ENCODE results near the gene SPATA2.

Gene SPATA2

DNA sequence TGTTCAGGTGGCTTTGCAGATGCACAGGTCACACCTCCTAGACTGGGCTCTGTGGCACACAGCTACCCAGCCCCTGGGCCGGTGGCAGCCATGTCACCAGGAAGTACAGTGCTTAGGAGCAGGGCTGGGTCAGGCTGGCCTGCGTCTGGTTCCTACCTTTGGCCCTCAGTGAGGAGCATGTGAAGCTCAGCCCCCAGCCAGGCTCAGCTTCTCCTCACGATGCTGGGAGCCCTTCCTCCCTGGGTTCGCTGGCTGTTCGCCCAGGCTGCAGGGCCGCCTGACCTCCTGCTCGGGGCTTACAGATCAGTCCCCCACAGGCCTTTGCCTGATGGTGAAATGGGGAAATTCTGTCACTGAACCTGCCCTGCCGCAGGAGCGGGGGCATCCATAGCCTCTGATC is 23.1 kb downstream of the SPATA2 start:
- no peak overlapping the region; the same call in 1 of the 2 replicates for H3K9ac ChIP-seq (ENCODE audit: low read length)
- no peak overlapping the region for H3K4me2 ChIP-seq (ENCODE audit: low read length)

DNA sequence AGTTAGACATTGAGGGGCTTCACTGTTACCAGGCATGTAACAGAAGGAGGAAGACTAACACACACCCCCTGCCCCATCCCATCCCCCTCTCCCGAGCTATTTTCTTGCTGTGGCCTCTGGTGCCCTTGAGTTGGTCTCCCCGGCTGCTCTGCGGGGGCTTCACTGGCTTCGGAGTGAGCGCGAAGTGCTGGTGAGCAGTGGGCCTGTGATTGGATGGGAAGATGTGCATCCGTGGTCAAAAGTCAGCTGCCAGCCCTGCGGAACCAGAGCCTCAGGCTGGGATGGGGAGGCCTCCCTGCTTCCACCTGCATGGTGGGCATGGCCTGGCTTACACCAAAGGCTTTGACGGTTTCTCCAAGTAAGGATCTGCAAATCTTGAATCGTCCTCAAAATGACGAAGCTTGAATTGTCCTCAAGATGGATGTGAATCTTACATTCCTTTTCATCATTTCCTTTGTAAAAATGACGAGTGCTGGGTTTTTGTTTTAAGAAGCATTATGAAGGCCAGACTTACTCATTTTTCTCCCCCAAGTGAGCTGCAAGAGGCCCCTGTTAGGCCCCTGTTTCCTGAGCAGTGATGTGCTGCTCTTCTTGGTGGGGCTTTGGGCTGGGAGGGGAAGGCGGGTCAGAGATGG is 23.7 kb downstream of the SPATA2 start:
- no peaks in the 10 kb centered on the region for H3F3A ChIP-seq (ENCODE audit: insufficient read depth, low read length)
- no peaks in the 10 kb centered on the region for H3K79me2 ChIP-seq (ENCODE audit: insufficient read depth, low read length)
- no peaks in the 10 kb centered on the region for H3K27me3 ChIP-seq (ENCODE audit: insufficient read depth, low read length)
- no peaks in the 10 kb centered on the region for H3K9me3 ChIP-seq (ENCODE audit: low read length)
- no peaks in the 10 kb centered on the region for H3K9me2 ChIP-seq (ENCODE audit: low read depth, low read length)
- no peak overlapping the region for H3K27ac ChIP-seq (ENCODE audit: low read depth, low read length, poor library complexity, severe bottlenecking)
- no peak overlapping the region for H3K4me3 ChIP-seq (ENCODE audit: low read depth, low read length, poor library complexity, severe bottlenecking)
- no peak overlapping the region for H3K4me2 ChIP-seq (ENCODE audit: low read length)
- H3K36me3 ChIP-seq (ENCODE audit: insufficient read depth, low read length), result peaks cover 33% of the 10 kb centered on the region; the same call in 1 of the 2 replicates
- H2AFZ ChIP-seq (ENCODE audit: low read length), result no peak overlapping the region
- TF ChIP-seq EZH2 (IDR thresholded peaks at IDR 0.05; ENCODE audit: borderline replicate concordance, low read length), result no peak
- TF ChIP-seq, protein P1, sequence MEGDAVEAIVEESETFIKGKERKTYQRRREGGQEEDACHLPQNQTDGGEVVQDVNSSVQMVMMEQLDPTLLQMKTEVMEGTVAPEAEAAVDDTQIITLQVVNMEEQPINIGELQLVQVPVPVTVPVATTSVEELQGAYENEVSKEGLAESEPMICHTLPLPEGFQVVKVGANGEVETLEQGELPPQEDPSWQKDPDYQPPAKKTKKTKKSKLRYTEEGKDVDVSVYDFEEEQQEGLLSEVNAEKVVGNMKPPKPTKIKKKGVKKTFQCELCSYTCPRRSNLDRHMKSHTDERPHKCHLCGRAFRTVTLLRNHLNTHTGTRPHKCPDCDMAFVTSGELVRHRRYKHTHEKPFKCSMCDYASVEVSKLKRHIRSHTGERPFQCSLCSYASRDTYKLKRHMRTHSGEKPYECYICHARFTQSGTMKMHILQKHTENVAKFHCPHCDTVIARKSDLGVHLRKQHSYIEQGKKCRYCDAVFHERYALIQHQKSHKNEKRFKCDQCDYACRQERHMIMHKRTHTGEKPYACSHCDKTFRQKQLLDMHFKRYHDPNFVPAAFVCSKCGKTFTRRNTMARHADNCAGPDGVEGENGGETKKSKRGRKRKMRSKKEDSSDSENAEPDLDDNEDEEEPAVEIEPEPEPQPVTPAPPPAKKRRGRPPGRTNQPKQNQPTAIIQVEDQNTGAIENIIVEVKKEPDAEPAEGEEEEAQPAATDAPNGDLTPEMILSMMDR (IDR thresholded peaks at IDR 0.05; ENCODE audit: low read length), result no peak
- peaks cover 31% of the 10 kb centered on the region for H3K4me1 ChIP-seq (ENCODE audit: insufficient read depth, low read length, severe bottlenecking)
- H4K20me1 ChIP-seq (ENCODE audit: insufficient read depth, low read length), result no peaks in the 10 kb centered on the region
- no peak overlapping the region for H3K9ac ChIP-seq (ENCODE audit: low read length)

More for the DNA sequence above, 23.1 kb downstream of the SPATA2 start:
- Histone ChIP-seq H3K9me3 (ENCODE audit: low read length) (no peaks in the 10 kb centered on the region), H3K4me3 (ENCODE audit: low read depth, low read length, poor library complexity, severe bottlenecking) (no peak overlapping the region), H3K36me3 (ENCODE audit: insufficient read depth, low read length) (peaks cover 29% of the 10 kb centered on the region; the same call in 1 of the 2 replicates), H2AFZ (ENCODE audit: low read length) (no peak overlapping the region), H3F3A (ENCODE audit: insufficient read depth, low read length) (no peaks in the 10 kb centered on the region), H3K27me3 (ENCODE audit: insufficient read depth, low read length) (no peaks in the 10 kb centered on the region), H3K4me1 (ENCODE audit: insufficient read depth, low read length, severe bottlenecking) (peaks cover 29% of the 10 kb centered on the region), H3K79me2 (ENCODE audit: insufficient read depth, low read length) (no peaks in the 10 kb centered on the region), H3K27ac (ENCODE audit: low read depth, low read length, poor library complexity, severe bottlenecking) (no peak overlapping the region), H3K9me2 (ENCODE audit: low read depth, low read length) (no peaks in the 10 kb centered on the region), H4K20me1 (ENCODE audit: insufficient read depth, low read length) (no peaks in the 10 kb centered on the region)
- no peak for TF ChIP-seq EZH2 (IDR thresholded peaks at IDR 0.05; ENCODE audit: borderline replicate concordance, low read length)
- TF ChIP-seq, protein P1 (IDR thresholded peaks at IDR 0.05; ENCODE audit: low read length), result no peak

DNA sequence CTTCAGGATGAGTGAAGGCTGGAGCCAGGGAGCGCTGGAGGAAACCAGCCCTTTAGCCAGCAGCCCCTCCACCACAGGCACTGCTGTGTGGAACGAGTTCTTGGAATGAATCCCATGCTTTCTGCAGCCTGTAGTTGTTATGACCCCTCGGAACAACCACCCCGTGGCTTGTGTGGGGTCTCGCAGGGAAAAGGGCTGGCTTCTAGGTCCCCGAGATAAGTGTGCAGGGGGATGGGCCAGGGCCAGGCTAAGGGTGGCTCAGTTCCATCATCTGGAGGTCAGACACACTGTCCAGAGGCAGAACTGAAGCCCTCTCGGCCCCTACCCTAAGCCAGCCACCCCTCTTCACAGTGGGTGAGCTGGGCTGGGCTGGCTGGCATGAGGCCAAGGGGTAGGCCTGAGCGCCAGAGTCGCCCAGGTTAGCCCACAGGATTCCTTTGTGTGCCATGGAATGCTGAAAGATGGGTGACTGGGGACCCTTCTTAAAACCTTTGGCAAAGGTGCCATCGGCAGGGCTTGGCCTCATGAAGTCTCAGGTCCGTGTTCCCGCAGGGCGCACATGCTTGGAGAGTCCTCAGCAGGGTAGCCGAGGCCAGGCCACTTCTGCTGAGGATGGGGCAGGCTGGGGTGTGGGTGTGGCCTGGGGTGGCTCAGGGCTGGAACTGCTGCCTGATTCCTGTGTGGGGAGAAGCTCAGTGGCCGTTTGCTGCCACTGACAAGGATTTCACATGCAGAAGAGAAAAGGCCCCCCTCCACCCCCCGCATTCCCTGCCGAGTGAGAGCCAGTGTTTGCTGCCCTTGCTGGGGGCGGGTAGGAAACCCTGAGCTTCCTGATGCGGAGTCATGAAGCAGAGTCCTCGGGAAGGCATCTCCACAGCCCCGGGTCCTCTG is 24.6 kb downstream of the SPATA2 start:
- H3K4me3 ChIP-seq (ENCODE audit: low read depth, low read length, poor library complexity, severe bottlenecking), result no peak overlapping the region
- H4K20me1 ChIP-seq (ENCODE audit: insufficient read depth, low read length), result no peaks in the 10 kb centered on the region
- H3K27me3 ChIP-seq (ENCODE audit: insufficient read depth, low read length), result no peaks in the 10 kb centered on the region
- H3K4me1 ChIP-seq (ENCODE audit: insufficient read depth, low read length, severe bottlenecking), result peaks cover 40% of the 10 kb centered on the region
- H3K9me3 ChIP-seq (ENCODE audit: low read length), result no peaks in the 10 kb centered on the region
- no peak overlapping the region for H3K27ac ChIP-seq (ENCODE audit: low read depth, low read length, poor library complexity, severe bottlenecking)
- TF ChIP-seq, protein P1 (IDR thresholded peaks at IDR 0.05; ENCODE audit: low read length), result no peak
- no peak for TF ChIP-seq EZH2 (IDR thresholded peaks at IDR 0.05; ENCODE audit: borderline replicate concordance, low read length)
- H3K36me3 ChIP-seq (ENCODE audit: insufficient read depth, low read length), result peaks cover 38% of the 10 kb centered on the region; the same call in 1 of the 2 replicates
- no peak overlapping the region for H2AFZ ChIP-seq (ENCODE audit: low read length)
- no peaks in the 10 kb centered on the region for H3K9me2 ChIP-seq (ENCODE audit: low read depth, low read length)
- no peaks in the 10 kb centered on the region for H3K79me2 ChIP-seq (ENCODE audit: insufficient read depth, low read length)
- H3F3A ChIP-seq (ENCODE audit: insufficient read depth, low read length), result no peaks in the 10 kb centered on the region
- H3K9ac ChIP-seq (ENCODE audit: low read length), result no peak overlapping the region
- H3K4me2 ChIP-seq (ENCODE audit: low read length), result no peak overlapping the region

All from OCI-LY1 (cell line).